H4 (cell line): ENCODE measurements around the gene ITGB7. TPM values are rescaled to one million over a fixed set of nuclear protein-coding genes. Genes with fewer than 3 reads are reported as not detected.
A peak's percentile ranks its signal among the peaks of the same experiment; 100 is the strongest.
"Not testable (repeated sequence)": the region's sequence is repeated elsewhere in the genome, so short reads cannot be mapped to it uniquely, and the experiment has no call there.

ENCODE experiments used
- DNase-seq: peaks from one replicate; pipeline ENCODE4 v3.0.0-alpha.2; 2015; ENCODE audit warnings: low spot score
- total RNA-seq: library from RNA; depleted of rRNA; stranded (reverse); fragments of >200 nt; shearing (Covaris generic); gene quantifications from 2 replicates; pipeline ENCODE4 v1.2.3, GENCODE V29; 2014

The ITGB7 gene
- total RNA-seq, 1 experiment from 2014 or later: 0.39 TPM

DNA sequence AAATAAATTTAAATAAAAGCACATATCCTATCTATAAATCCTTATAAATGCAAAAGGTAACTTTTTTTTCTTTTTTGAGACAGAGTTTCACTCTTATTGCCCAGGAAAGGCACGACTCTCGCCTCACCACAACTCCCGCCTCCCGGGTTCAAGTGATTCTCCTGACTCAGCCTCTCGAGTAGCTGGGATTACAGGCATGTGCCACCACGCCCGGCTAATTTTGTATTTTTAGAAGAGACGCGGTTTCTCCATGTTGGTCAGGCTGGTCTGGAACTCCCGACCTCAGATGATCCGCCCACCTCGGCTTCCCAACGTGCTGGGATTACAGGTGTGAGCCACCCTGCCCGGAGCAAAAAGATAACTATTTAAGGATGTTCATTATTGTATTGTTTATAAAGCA is 28.2 kb downstream of the ITGB7 start:
- not testable (repeated sequence) for DNase-seq

DNA sequence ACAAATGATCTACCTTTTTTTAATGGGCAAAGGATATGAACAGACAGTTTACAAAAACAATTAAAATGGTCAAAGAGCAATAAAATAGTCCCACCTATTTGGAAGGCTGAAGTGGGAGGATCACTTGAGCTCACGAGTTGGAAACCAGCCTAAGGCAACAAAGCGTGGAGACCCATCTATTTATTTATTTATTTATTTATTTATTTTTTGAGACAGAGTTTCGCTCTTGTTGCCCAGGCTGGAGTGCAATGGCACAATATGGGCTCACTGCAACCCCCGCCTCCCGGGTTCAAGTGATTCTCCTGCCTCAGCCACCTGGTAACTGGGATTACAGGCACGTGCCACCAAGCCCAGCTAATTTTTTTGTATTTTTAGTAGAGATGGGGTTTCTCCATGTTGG is 29.6 kb downstream of the ITGB7 start:
- not testable (repeated sequence) for DNase-seq

- DNase-seq: no peak
Measured at GRCh38 chr12:53176750-53177149, 30.3 kb downstream of the ITGB7 start.

DNA sequence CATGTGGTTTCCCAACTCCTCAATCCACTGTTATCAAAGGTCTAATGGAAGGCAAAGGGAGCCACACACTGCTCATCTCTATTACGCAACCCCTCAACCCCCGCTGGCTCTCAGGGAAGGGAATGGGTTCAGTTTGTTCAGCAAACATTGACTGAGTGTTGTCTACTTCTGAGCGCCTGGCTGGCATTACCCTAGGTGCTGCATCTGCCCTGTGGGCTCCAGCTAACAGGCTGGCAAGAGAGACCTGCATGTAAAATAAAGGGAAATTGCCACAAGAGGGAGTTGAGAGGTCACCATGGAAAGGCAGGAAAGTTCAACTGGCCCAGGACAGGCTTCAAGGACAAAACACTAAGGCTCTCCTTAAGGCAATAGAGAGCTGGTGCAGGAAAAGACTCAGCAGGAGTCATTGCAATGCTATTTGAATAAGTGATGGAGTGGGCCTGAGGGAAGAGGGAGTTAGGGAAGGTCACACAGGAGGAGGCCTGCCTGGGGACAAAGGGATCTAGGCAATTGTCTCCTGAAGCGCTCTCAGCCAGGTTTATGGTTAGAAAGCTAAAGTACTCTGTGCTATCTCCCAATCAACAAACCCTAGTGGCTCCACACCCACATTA is 32.1 kb downstream of the ITGB7 start:
- no peak for DNase-seq

DNA sequence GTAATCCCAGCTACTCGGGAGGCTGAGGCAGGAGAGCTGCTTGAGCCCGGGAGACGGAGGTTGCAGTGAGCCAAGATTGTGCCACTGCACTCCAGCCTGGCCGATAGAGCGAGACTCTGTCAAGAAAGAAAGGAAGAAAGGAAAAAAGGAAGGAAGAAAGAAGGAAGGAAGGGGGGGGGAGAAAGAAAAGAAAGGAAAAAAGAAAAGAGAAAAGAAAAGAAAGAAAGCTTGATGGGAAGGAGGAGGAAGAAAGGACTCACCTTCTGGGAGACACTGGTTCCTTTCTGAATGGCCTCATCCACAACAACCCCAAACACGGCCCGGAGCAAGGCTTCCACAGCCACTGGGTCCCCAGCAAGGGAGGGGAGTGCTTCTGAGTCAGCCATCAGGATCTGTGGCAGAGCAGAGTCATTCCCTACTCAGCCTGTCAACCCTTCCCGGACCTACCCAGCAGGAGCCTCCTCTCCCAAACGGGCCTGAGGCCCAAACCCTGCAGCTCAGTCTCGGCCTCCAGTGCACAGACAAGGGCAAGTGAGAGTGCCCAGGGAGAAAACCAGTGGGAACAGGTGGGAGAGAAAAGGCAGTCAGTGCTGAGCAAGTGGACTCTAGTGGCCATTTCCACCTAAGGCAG is 33.9 kb downstream of the ITGB7 start:
- DNase-seq: no peak

DNA sequence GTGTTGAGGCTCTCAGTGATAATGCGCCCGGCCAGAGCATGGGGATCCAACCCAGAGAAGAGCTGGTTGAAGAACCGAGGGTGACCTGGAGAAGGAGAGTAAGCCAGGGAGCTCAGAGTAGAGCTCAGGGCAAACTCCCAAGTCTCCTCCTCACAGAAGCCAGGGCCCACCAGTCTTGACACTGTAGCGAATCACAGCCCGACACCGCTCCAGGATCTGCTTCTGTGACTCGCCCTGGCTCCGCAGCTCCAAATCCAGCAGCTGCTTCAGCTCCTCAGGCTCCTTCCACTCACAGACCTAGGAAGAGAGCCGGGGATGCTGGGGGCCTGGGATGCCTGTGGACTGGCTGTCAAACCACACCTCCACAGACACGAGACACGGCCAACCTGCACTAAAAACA is 34.7 kb downstream of the ITGB7 start:
- DNase-seq: no peak

- no peak for DNase-seq
Measured at GRCh38 chr12:53171725-53172329, 35.2 kb downstream of the ITGB7 start.

DNA sequence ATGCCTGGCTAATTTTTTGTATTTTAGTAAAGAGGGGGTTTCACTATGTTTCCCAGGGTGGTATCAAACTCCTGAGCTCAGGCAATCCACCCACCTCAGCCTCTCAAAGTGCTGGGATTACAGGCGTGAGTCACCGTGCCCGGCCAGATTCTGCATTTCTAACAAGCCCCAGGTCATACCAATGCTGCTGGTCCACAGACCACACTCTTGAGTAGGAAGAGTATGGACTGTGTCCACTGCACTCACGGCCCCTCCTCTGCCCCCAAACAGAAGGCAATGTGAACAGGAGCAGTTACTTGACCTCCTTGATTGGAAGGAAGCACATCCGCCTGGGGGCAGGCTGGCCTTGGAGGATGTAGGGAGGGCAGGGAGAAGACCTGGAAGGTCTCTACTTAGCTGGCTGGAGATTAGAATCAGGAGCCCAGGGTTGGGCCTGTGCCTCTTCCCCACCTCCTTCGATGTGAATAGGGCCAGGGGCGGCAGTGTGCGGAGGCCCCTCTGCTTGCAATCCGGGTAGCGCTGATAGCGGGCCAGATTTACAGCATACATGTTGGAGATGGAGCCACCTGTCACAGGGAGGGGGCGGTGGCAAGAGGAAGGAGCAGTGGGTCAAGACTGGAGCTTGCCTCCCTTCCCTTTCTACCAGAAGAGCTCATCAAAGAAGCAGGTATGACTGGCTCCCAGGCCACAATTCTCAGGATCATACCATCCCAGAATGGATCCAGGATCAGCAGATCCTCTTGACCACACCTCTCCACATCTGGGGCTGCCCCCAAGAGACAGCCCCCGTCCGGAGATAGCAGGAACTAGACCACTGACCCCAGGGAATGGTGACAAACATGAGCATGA is 36.0 kb downstream of the ITGB7 start:
- no peak for DNase-seq

GRCh38 chr12:53170215-53170614 is 36.8 kb downstream of the ITGB7 start:
- no peak for DNase-seq

GRCh38 chr12:53169644-53170043 is 37.4 kb downstream of the ITGB7 start:
- DNase-seq: no peak

GRCh38 chr12:53166837-53167236 is 40.2 kb downstream of the ITGB7 start:
- no peak for DNase-seq

DNA sequence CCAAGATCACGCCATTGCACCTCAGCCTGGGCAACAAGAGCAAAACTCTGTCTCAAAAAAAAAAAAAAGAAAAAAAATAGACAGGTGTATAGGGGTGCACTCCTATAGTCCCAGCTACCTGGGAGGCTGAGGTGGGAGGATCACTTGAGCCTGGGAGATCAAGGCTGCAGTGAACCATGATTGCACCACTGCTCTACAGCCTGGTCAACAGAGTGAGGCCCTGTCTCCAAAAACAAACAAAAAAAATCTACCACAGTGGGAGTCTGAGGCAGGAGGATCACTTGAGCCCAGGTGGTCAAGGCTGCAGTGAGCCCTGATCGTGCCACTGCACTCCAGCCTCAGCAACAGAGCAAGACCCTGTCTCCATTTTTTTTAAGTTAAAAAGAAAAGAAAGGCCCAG is 44.0 kb downstream of the ITGB7 start:
- not testable (repeated sequence) for DNase-seq

DNA sequence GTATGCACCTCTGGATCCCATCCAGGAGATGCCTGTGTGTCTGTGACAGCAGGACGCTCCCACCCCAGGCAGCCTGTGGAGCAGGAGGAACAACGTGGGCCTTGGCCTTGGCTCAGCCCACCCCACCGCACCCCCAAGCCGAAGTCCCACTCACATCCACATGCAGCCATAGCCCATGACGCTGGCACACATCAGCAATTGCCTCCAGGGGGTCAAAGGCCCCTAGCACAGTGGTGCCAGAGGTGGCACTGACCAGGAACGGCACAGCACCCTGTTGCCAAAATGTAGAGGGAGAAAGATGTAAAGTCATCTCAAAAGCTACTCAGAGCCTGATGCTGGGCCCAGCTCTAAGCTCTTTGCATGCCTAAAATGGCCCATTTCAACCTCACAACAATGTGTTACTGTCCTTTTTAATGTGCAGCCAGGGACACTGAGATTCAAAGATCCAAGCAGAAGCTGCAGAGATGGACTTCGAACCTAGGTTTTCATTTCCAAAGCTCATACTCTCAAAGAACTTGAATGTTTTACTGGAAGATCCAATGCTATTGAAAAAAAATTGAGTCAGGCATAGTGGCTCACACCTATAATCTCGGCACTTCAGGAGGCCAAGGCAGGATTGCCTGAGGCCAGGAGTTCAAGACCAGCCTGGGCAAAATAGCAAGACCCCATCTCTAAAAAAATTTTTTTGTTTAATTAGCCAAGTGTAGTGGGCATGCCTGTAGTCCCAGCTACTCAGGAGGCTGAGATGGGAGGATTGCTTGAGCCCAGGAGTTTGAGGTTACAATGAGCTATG is 45.7 kb downstream of the ITGB7 start:
- DNase-seq: no peak

GRCh38 chr12:53160673-53161072 is 46.4 kb downstream of the ITGB7 start:
- no peak for DNase-seq

- no peak for DNase-seq
Measured at GRCh38 chr12:53160000-53160399, 47.1 kb downstream of the ITGB7 start.

- peak; percentile 82 for DNase-seq
Measured at GRCh38 chr12:53159195-53159839, 47.7 kb downstream of the ITGB7 start.

DNA sequence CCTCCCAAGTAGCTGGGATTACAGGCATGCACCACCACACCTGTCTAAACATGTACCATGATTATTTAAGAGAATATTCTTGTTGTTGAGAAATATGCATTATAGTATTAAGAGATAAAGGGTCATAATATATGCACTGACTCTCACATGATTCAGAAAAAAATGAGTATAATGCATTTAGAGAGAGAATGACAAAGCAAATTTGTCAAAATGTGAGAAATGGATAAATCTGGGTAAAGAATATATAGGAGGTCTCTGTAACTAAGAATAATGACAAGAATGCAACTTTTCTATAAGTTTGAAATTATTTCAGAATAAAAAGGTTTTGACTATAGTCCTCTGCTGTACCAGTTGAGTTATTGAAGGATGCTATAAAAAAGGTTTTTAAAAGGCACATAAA is 54.7 kb downstream of the ITGB7 start:
- DNase-seq: no peak

DNA sequence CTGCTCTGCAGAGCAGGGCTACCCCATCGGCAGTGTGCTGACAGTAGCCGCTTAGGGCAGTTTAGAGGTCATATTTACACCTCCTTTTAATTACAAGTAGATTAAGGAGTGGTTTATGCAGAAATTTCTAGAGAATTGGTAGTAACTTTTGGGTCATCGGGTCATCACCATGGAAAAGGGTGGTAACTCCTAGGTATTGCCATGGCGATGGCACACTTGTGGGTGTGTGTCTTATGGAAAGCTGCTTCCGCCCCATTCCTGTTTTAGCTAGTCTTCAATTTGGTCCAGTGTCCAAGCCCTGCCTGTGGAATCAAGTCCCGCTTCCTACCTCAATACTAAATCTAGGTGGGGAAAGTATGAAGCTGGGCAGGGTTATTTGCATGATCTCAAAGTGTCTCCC is 56.0 kb downstream of the ITGB7 start:
- no peak for DNase-seq

GRCh38 chr12:53147653-53148052 is 59.4 kb downstream of the ITGB7 start:
- DNase-seq: no peak

- no peak for DNase-seq
Measured at GRCh38 chr12:53147181-53147580, 59.9 kb downstream of the ITGB7 start.
